Upper lobe of right lung (tissue), 1 donor: Measurements from ENCODE around the gene GAD1. TPM values are rescaled to one million over a fixed set of nuclear protein-coding genes. Genes with fewer than 3 reads are reported as not detected.

ENCODE experiments used
- ATAC-seq: fragments of 200-7000 bp; cut with Tn5 transposase; one replicate; pipeline ENCODE4 v1.9.1; 2020; ENCODE audit warnings: mild to moderate bottlenecking, moderate library complexity
- DNase-seq: peaks from one replicate; pipeline ENCODE4 v3.0.0-alpha.2; 2020
- H3K27ac ChIP-seq: fragments of 200-600 bp; one replicate; pipeline ENCODE4 v1.8.0; 2022
- H3K27me3 ChIP-seq: fragments of 200-600 bp; one replicate; pipeline ENCODE4 v1.8.0; 2022; ENCODE audit warnings: mild to moderate bottlenecking
- H3K36me3 ChIP-seq: fragments of 200-600 bp; one replicate; pipeline ENCODE4 v1.8.0; 2022
- H3K4me1 ChIP-seq: fragments of 200-600 bp; one replicate; pipeline ENCODE4 v1.8.0; 2022
- H3K4me3 ChIP-seq: fragments of 200-600 bp; one replicate; pipeline ENCODE4 v1.8.0; 2022; ENCODE audit warnings: mild to moderate bottlenecking
- H3K9me3 ChIP-seq: fragments of 200-600 bp; one replicate; pipeline ENCODE4 v1.8.0; 2022
- intact Hi-C: fragments of 100-400 bp; cut with DNase I; formaldehyde crosslinking; loops from one replicate; pipeline ENCODE4 v1.11.0; 2022
- total RNA-seq: library from RNA; stranded (reverse); fragmentation: NEBNext Ultra II Directional; extraction: Animal tissue kit (Norgen Biotek cat#: 25700); gene quantifications from one replicate; pipeline ENCODE4 v1.2.1, GENCODE V29; 2021
- TF ChIP-seq, protein P1 (sequence below): fragments of 200-600 bp; IDR thresholded peaks from one replicate; pipeline ENCODE4 v1.8.0; 2022; ENCODE audit warnings: antibody characterized with exemption
- donor health status: DM: no; HTN: yes; CAD: no; lungs with severe emphysema.

GAD1 gene
- total RNA-seq, 1 donor from 2014 or later, result not detected

DNA sequence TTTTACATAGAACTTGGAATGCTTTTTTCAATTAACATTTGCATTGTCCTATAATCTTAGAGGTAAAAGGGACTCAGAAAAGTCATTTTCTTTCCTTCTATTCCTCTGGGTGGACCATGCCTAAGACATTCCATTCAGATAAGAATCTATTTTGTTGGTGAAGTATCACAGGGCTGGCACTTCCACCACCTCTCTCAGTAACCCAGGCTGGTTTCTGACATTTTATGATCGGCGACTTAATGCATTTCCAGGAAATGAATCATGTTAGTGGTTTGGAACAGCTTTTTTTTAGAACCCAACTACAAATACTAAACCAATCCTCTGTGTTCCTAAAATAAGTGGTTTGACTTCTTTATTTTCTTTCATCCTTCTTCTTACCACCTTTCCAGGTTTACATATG, 27.0 kb downstream of the GAD1 start:
- Histone ChIP-seq H3K27ac (no peak overlapping the region), H3K4me3 (no peak overlapping the region), H3K4me1 (no peaks in the 10 kb centered on the region), H3K27me3 (no peaks in the 10 kb centered on the region), H3K9me3 (no peaks in the 10 kb centered on the region), H3K36me3 (no peaks in the 10 kb centered on the region)
- DNase-seq (no peak), ATAC-seq (no peak)
- TF ChIP-seq, protein P1, sequence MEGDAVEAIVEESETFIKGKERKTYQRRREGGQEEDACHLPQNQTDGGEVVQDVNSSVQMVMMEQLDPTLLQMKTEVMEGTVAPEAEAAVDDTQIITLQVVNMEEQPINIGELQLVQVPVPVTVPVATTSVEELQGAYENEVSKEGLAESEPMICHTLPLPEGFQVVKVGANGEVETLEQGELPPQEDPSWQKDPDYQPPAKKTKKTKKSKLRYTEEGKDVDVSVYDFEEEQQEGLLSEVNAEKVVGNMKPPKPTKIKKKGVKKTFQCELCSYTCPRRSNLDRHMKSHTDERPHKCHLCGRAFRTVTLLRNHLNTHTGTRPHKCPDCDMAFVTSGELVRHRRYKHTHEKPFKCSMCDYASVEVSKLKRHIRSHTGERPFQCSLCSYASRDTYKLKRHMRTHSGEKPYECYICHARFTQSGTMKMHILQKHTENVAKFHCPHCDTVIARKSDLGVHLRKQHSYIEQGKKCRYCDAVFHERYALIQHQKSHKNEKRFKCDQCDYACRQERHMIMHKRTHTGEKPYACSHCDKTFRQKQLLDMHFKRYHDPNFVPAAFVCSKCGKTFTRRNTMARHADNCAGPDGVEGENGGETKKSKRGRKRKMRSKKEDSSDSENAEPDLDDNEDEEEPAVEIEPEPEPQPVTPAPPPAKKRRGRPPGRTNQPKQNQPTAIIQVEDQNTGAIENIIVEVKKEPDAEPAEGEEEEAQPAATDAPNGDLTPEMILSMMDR, result no peak
- intact Hi-C loops, result no loop called here

DNA sequence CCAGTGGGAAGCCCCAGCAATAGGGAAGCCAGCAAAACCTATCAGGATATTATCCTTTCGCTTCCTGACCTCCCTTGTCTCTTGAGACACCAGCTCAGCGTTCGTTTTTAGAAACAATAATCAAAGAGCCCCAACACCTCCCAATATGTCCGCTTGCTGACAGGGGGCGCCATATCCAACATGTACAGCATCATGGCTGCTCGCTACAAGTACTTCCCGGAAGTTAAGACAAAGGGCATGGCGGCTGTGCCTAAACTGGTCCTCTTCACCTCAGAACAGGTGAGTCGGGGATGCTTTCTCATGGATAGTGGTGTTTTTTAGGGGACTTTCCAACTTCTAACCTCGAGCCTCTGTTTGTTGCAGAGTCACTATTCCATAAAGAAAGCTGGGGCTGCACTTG, 28.7 kb downstream of the GAD1 start:
- Histone ChIP-seq H3K9me3 (no peaks in the 10 kb centered on the region), H3K36me3 (no peaks in the 10 kb centered on the region), H3K4me1 (no peaks in the 10 kb centered on the region), H3K27me3 (no peaks in the 10 kb centered on the region), H3K27ac (no peak overlapping the region), H3K4me3 (no peak overlapping the region)
- TF ChIP-seq, protein P1, result no peak
- intact Hi-C loops, result no loop called here
- DNase-seq (no peak), ATAC-seq (no peak)

DNA sequence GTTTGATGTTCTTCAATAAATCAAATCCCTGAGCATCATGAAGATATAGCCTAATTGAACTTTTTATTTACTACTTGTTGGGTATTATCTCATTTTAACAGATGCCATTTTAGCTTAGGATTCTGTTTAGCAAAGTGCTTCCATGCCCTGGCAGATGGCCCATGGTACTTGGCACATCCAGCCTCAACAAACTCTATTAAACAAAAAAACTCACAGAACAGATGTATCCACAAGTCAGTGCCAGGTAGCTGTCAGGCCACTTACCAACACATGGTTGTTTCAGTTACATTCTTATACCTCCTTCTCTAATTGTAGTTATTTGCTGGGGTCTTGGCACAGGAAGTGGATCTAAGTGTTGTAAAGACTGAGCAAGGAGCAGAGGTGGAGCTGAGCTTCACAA, 29.6 kb downstream of the GAD1 start:
- TF ChIP-seq, protein P1, result no peak
- Histone ChIP-seq H3K36me3 (no peaks in the 10 kb centered on the region), H3K27ac (no peak overlapping the region), H3K9me3 (no peaks in the 10 kb centered on the region), H3K4me1 (no peaks in the 10 kb centered on the region), H3K27me3 (no peaks in the 10 kb centered on the region), H3K4me3 (no peak overlapping the region)
- intact Hi-C loops, result no loop called here
- ATAC-seq (no peak), DNase-seq (no peak)

DNA sequence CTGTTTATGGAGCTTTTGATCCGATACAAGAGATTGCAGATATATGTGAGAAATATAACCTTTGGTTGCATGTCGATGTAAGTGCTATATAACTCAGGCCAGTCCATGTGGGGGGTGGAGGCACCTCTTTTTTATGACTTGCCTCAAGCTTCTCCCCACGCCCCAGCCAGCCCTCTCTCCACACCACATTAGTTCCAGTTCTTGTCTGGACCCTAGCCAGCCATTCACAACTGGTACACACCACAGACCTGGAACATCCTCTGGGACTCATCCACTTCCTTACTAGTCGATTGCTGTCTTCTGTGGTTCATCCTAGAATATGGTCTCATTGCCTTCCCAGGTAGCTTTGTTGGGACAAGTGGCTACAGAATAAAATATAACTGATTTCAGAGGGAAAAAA, 31.0 kb downstream of the GAD1 start:
- no peak for ATAC-seq
- TF ChIP-seq, protein P1, result no peak
- H3K9me3 ChIP-seq, result no peaks in the 10 kb centered on the region

DNA sequence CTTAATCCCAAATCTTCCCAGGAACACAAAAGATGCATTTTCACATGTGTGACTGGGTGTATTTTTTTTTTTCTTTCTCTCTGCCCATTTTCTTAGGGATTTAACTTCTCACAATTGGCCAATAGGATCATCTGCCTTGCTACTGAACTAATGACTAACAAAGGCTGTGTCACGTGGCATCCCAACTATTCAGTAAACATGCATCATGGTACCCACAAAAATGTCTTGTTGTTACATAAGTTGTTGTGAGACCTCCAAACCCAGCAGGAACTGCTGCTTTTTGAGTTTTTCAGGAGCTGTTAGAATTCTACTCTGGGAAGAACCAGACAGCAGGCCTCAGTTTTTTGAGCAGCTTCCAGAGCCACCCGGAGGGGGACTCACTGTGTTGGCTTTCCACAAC, 31.9 kb downstream of the GAD1 start:
- no peak overlapping the region for H3K27ac ChIP-seq
- H3K4me1 ChIP-seq, result no peaks in the 10 kb centered on the region
- intact Hi-C loops, result no loop called here
- no peaks in the 10 kb centered on the region for H3K36me3 ChIP-seq
- TF ChIP-seq, protein P1, result no peak
- no peaks in the 10 kb centered on the region for H3K9me3 ChIP-seq
- no peak overlapping the region for H3K4me3 ChIP-seq
- ATAC-seq (no peak), DNase-seq (no peak)
- H3K27me3 ChIP-seq, result no peaks in the 10 kb centered on the region

More for the DNA sequence above, 31.0 kb downstream of the GAD1 start:
- intact Hi-C loops, result no loop called here
- no peak overlapping the region for H3K27ac ChIP-seq
- DNase-seq, result no peak
- no peaks in the 10 kb centered on the region for H3K36me3 ChIP-seq
- no peak overlapping the region for H3K4me3 ChIP-seq
- H3K4me1 ChIP-seq, result no peaks in the 10 kb centered on the region
- H3K27me3 ChIP-seq, result no peaks in the 10 kb centered on the region

DNA sequence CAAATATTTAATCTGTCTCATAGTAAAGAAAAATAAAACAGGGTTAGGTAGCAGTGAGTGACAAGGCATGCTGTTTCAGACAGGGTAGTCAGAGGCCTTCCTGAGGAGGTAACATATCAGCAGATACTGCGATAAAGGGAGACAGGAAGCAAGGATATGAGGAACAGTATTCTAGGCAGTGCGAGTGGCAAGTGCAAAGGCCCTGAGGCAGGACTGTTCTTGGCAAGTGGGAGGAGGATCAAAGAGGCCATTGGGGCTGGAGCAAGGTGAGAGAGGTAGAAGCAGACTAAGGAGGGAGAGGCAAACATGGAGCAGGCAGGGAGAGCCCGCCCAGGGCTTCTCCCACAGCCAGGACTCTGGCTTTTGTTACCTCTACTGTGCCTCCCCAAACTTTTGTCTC, 33.6 kb downstream of the GAD1 start:
- Histone ChIP-seq H3K9me3 (no peaks in the 10 kb centered on the region), H3K27ac (no peak overlapping the region), H3K4me1 (no peaks in the 10 kb centered on the region), H3K4me3 (no peak overlapping the region), H3K27me3 (no peaks in the 10 kb centered on the region), H3K36me3 (no peaks in the 10 kb centered on the region)
- DNase-seq (no peak), ATAC-seq (no peak)
- intact Hi-C loops, result no loop called here
- TF ChIP-seq, protein P1, result no peak
